Mucosa of descending colon (tissue), 3 donors: Measurements from ENCODE around the gene CNTN2. TPM values are rescaled to one million over a fixed set of nuclear protein-coding genes. Genes with fewer than 3 reads are reported as not detected.

Experiments
- ATAC-seq: fragments of 200-7000 bp; cut with Tn5 transposase; one replicate; pipeline ENCODE4 v1.9.1; 2020; ENCODE audit warnings: mild to moderate bottlenecking, moderate library complexity
- DNase-seq, 3 donors: peaks; one replicate each; pipeline ENCODE4 v3.0.0-alpha.2; 2020
- H3K36me3 ChIP-seq: fragments of 200-600 bp; one replicate; pipeline ENCODE4 v1.8.0; 2021; ENCODE audit warnings: low read depth, mild to moderate bottlenecking
- H3K4me1 ChIP-seq: fragments of 200-600 bp; one replicate; pipeline ENCODE4 v1.8.0; 2021; ENCODE audit warnings: low read depth, mild to moderate bottlenecking
- H3K4me3 ChIP-seq: fragments of 200-600 bp; one replicate; pipeline ENCODE4 v1.8.0; 2021; ENCODE audit warnings: mild to moderate bottlenecking
- H3K9me3 ChIP-seq: fragments of 200-600 bp; one replicate; pipeline ENCODE4 v1.8.0; 2021; ENCODE audit warnings: mild to moderate bottlenecking
- intact Hi-C, 2 donors: fragments of 100-400 bp; cut with DNase I in 1 of 2; cut with micrococcal nuclease in 1 of 2; formaldehyde crosslinking; loops; one replicate each; pipeline versions ENCODE4 v1.11.0 to v1.11.1; 2022; cut with DNase I, micrococcal nuclease
- total RNA-seq, 3 donors: library from RNA; stranded (reverse); fragmentation: NEBNext Ultra II Directional in 2 of 3; extraction: Animal tissue kit (Norgen Biotek cat#: 25700) in 2 of 3; gene quantifications; one replicate each; pipeline versions ENCODE4 v1.2.1 to v1.2.4, GENCODE V29; 2021 to 2023
- TF ChIP-seq, protein P1 (sequence below): fragments of 200-600 bp; IDR thresholded peaks from one replicate; pipeline ENCODE4 v1.8.0; 2022; ENCODE audit warnings: antibody characterized with exemption, mild to moderate bottlenecking
- donor health status: DM: no; HTN: no; CAD: no; lungs with moderate emphysema.
- donor health status: DM: no; HTN: no; CAD: no.
- donor health status: DM: no; HTN: yes; CAD: no.

Gene CNTN2
- total RNA-seq, 3 donors from 2014 or later = 0.43 to 6.8 (median 0.51) TPM

DNA sequence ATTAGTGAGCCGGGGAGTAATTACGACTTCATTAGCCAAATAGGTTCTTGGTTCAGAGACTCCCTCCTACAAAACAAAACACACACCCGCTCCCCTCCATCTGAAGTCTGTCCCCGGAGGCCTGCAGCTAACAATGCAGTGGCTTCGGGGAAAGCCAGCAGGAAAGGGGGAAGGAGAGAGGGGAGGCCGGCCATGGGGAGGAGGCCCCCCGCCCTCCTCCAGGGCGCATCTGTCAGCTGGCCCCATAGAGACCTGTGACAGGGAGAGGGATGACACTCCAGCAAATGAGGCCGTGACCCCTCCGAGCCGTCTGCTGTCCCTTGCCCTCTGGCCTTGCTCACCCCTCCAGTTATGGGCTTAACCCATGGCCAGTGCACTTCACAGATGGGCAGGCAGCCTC lies 12.1 kb upstream of the CNTN2 start:
- TF ChIP-seq, protein P1, sequence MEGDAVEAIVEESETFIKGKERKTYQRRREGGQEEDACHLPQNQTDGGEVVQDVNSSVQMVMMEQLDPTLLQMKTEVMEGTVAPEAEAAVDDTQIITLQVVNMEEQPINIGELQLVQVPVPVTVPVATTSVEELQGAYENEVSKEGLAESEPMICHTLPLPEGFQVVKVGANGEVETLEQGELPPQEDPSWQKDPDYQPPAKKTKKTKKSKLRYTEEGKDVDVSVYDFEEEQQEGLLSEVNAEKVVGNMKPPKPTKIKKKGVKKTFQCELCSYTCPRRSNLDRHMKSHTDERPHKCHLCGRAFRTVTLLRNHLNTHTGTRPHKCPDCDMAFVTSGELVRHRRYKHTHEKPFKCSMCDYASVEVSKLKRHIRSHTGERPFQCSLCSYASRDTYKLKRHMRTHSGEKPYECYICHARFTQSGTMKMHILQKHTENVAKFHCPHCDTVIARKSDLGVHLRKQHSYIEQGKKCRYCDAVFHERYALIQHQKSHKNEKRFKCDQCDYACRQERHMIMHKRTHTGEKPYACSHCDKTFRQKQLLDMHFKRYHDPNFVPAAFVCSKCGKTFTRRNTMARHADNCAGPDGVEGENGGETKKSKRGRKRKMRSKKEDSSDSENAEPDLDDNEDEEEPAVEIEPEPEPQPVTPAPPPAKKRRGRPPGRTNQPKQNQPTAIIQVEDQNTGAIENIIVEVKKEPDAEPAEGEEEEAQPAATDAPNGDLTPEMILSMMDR = no peak
- H3K4me3 ChIP-seq = no peak overlapping the region
- intact Hi-C loops = no loop called here
- no peaks in the 10 kb centered on the region for H3K4me1 ChIP-seq
- no peaks in the 10 kb centered on the region for H3K9me3 ChIP-seq
- H3K36me3 ChIP-seq = no peaks in the 10 kb centered on the region
- DNase-seq (no peak), ATAC-seq (no peak)

DNA sequence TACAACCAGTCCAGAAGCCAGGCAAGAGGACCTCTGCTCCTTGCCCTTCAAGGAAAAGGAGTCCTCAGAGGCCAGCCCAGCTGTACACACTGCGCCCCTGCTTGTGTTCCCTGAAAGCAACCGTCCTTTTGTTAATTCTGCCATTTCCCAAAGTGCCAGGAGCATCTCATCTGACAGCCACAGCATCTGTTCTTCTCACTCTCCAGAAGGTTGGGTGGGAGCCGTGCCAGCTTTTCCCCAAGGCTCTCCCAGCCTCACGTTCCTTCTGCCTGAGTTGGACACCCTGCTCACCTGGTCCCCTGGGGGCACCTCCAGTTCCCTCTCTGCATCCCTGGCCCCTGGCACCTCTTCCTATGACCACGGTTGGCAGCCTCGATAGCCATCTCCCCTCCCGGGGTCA lies 10.5 kb upstream of the CNTN2 start:
- intact Hi-C loops = no loop called here
- no peaks in the 10 kb centered on the region for H3K36me3 ChIP-seq

DNA sequence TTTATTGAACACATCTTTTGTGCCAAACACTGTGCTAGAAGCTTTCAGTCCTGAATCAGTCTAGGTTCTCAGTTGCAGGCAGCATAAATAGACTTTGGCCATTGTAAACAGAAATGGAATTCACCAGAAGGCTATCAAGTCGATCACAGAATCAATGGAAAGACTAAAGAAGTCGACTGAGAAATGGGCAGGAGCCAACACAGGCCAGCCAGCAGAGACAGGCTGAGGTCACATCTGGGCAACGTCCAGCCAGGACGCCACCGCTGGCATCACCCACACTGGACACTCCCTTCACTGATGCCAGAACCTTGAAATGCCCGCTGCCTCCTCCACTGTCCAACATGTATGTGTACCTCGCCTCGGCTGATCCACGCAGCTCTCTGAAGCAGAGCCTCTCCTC lies 5.5 kb upstream of the CNTN2 start:
- Histone ChIP-seq H3K4me1 (no peaks in the 10 kb centered on the region), H3K36me3 (no peaks in the 10 kb centered on the region), H3K4me3 (no peak overlapping the region), H3K9me3 (no peaks in the 10 kb centered on the region)
- TF ChIP-seq, protein P1 = no peak
- ATAC-seq (no peak), DNase-seq (no peak)
- intact Hi-C loops = no loop called here

More for the DNA sequence above, 10.5 kb upstream of the CNTN2 start:
- Histone ChIP-seq H3K9me3 (no peaks in the 10 kb centered on the region), H3K4me3 (no peak overlapping the region), H3K4me1 (no peaks in the 10 kb centered on the region)
- TF ChIP-seq, protein P1 = no peak
- ATAC-seq (no peak), DNase-seq (no peak)

DNA sequence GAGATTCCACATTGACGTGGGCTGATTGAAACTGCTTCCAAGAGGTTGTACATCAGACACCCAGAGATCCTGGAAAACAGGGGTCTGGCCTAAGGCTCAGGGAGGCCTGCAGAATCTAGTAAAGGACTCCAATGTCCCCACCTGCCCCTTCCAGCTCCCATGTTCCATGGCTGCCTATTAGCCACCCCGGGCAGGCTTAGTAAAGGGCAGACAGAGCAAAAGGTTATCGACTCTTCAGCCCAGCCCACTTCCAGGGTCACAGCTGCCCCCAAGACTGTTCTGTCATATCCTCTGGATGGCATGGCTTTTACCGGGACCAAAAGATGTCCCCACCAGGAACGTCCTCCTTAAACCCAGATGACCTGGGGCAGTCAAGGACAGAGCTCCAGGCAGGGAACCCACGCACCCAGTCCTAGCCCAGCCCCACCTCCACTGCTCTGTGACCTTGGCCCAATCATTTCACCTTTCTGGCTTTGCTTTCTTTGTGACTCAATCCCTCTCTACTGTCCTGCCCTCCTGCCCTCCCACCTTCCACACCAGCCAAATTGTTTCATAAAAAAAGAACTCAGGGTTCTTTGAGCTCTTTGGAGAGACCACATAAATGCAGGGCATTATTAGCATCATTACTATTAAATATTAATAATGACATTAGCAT lies 4.8 kb upstream of the CNTN2 start:
- no peaks in the 10 kb centered on the region for H3K36me3 ChIP-seq
- no peaks in the 10 kb centered on the region for H3K9me3 ChIP-seq
- no peak for ATAC-seq
- DNase-seq = no peak
- H3K4me3 ChIP-seq = no peak overlapping the region
- intact Hi-C loops = no loop called here
- TF ChIP-seq, protein P1 = no peak
- H3K4me1 ChIP-seq = no peaks in the 10 kb centered on the region

DNA sequence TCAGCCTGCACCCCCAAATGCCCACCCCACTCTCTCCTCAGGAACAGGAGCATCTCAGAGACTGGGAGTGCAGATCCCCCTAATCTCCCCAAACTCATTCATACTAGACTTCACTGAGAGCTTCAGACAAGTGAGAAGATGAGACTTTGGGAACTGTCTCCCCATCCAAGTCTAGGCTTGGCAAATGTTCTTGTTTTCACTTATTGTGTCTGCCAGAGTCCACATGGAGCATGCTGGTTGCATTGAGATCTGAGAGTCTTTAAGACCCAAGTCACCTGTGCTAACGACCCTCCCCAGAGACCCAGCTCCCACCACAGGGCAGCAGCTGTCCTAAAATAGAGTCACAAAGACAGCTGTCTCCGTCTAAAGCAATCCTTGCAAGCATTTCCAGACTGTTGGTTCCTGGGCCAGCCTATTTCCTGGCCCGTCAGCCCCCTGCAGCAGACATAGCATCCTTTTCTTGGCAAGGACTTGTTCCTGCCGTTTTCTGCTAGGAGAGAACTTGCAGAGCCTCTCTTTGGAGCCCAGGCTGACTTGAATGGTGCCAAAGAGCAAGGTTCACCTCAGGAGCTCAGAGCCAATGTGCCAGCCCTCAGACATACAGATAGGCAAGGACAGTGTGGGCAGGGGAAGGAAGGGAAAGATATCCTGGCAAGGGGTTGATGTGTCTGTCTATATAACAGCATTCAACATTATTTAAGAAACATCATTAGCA lies 1.9 kb upstream of the CNTN2 start:
- intact Hi-C loops = no loop called here
- Histone ChIP-seq H3K4me1 (no peaks in the 10 kb centered on the region), H3K36me3 (no peaks in the 10 kb centered on the region), H3K4me3 (no peak overlapping the region), H3K9me3 (no peaks in the 10 kb centered on the region)
- no peak for ATAC-seq
- no peak for DNase-seq
- TF ChIP-seq, protein P1 = no peak
